GM18907 (cell line): ENCODE measurements around the gene TRAPPC2.
"Not testable (repeated sequence)": the region's sequence is repeated elsewhere in the genome, so short reads cannot be mapped to it uniquely, and the experiment has no call there.

ENCODE experiments used
- ATAC-seq: cut with Tn5 transposase; IDR thresholded peaks from one replicate; pipeline ENCODE4 v1.9.1; 2021; ENCODE audit warnings: mild to moderate bottlenecking, moderate library complexity; ENCODE audit not compliant: unreplicated experiment

The TRAPPC2 gene

DNA sequence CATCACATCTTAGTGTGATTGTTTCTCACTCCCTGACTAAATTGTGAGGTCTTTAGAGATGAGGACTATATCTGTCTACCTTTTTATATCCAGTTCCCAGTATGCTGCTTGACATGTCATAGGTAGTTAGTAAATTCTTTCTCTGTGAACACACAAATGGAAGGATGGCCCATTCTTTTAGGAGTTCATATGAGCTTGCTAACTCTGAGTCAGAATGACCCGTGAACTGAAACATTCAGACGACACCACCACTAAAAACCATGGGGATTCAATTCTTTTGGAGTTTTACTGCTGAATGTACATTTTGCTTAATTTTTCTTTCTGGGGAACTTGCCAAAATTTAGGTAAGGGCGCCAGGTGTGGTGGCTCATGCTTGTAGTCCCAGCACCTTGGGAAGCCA lies 14.1 kb upstream of the TRAPPC2 start:
- no peak for ATAC-seq

GRCh38 chrX:13747836-13748235 lies 13.4 kb upstream of the TRAPPC2 start:
- ATAC-seq, result no peak

GRCh38 chrX:13742397-13743176 lies 8.2 kb upstream of the TRAPPC2 start:
- ATAC-seq, result peak; percentile 93

- ATAC-seq, result no peak
Measured at GRCh38 chrX:13741695-13742094, 7.3 kb upstream of the TRAPPC2 start.

DNA sequence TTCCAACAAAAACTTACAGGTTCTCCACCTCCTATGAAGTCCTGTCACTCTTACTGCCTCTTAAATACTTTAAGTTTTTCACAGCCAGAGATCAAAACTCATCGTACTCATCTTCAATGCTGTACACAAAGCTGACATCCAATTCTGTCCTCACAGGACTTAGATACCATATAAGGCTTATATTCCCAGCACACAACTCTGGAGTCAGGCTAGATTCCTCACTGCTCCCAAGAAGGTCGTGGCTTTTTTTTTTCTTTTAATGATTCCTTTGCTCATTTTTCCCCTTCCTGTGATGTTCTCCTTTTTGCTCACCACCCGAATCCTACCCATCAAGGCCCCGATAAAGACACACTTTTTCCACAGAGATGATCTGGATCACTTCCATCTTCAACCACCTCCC lies 914 bp downstream of the TRAPPC2 start:
- no peak for ATAC-seq

DNA sequence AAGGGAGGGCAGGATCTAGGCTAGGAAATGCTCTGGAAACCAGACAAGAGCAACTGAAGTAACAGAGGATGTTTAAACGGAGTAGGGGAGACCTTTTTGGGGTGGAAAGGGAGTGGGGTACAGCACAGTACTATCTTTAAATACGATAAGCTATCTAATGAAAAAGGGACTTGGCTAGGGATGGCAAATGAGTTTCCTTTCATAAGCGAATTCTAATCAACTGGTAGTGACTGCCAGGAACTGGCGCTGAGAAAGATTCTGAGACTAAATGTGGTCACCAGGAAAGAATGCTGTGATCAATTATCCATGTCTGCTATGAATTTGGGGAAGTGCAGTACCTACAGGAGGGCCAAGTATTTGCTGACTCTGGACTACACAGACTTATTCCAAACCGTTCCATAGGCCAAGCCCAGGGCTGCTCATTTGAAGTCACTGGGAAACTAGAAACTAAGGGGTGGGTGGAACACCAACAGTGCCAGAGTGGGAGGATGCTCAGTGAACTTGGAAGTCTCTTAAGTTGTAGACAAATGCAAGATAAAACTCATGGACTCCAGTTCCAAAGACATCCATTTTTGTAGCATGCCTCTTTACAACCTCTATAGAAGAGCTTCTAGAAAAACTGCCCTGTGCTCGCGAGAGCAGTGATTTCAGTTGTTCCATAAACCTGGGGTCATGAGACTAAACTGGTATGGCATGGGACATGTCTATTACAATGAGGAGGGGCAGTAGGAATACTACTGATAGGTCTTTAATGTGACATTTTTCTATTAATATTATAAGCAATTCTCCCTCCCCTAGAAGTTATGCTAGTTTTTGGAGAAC lies 2.0 kb downstream of the TRAPPC2 start:
- ATAC-seq, result no peak

GRCh38 chrX:13730523-13730922 lies 3.9 kb downstream of the TRAPPC2 start:
- ATAC-seq, result not testable (repeated sequence)

DNA sequence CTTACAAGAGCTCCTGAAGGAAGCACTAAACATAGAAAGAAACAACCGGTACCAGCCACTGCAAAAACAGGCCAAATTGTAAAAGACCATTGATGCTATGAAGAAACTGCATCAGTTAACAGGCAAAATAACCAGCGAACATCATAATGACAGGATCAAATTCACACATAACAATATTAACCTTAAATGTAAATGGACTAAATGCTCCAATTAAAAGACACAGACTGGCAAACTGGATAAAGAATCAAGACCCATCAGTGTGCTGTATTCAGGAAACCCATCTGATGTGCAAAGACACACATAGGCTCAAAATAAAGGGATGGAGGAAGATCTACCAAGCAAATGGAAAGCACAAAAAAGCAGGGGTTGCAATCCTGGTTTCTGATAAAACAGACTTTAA lies 7.8 kb downstream of the TRAPPC2 start:
- not testable (repeated sequence) for ATAC-seq

DNA sequence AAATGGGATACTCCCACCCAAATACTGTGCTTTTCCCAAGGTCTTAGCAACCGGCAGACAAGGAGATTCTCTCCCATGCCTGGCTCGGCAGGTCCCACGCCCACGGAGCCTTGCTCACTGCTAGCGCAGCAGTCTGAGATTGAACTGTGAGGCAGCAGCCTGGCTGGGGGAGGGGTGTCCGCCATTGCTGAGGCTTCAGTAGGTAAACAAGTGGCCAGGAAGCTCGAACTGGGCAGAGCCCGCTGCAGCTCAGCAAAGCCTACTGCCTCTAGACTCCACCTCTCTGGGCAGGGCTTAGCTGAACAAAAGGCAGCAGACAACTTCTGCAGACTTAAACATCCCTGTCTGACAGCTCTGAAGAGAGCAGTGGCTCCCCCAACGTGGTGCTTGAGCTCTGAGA lies 9.5 kb downstream of the TRAPPC2 start:
- not testable (repeated sequence) for ATAC-seq

DNA sequence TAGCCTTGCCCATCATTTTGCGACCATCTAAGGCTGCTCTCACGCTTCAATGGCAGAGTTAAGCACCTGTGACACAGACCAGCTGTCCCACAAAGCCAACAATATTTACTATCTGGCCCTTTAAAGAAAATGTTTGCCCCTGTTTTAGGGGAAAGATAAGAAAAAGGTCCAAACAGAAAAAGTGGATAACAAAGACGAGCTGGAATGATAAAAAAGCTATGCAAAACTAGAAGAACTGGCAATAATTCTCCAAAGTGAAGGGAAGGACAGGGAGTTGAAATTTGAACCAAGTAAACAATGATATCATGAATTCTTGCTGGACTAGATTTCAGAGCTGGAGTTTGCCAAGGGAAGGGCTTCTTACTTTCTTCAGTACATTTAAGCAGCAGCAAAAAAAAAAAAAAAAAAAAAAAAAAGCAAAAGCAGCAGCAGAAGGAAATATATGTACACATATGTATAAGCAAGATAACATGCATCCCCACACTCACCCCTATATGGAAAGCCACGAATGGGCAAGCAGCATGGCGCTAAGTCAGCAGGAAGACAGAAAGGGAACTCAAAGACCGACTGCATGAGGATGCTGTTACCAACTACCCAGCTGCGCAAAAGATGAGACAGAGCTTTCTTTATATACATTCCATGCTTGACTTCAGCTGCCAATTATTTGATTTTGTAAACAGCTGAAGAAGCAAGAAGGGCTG lies 12.5 kb downstream of the TRAPPC2 start:
- no peak for ATAC-seq

DNA sequence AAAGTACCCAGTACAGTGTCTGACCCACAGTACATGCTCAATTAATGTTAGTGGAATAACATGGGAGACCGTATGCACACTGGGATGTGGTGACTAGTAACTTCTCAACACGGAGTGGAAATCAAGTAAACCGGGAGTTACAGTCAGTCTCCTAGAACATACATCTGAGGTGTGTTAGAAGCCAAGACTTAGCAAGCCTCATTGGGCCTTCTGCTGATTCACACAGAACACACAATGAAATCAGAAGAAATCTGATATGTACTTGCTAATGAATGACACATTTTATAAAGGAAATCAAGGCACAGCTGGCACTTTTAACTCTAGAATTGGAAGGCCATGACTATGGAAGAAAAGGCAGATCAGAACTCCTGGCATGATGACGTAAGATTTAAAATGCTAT lies 13.0 kb downstream of the TRAPPC2 start:
- no peak for ATAC-seq

- no peak for ATAC-seq
Measured at GRCh38 chrX:13719192-13719856, 15.1 kb downstream of the TRAPPC2 start.

GRCh38 chrX:13717700-13718472 lies 16.5 kb downstream of the TRAPPC2 start:
- ATAC-seq, result no peak

DNA sequence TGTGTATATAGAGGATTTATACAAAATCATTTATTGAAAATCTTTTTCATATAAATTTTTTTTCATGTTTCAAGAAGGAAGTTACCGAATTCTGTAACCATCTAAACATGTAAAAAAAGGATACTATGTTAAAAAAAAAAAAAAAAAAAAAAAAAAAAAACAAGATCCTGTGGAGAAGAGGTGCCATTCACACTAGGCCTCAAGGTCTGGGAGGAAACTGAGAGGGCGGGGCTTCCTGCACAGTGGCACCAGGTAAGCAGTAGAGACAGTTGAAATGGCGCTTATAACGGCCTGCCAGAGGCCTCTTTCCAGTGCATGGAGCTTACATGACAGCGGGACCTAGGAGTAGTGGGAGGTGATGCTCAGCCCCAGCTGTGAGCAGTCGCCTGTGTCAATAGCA lies 17.5 kb downstream of the TRAPPC2 start:
- no peak for ATAC-seq

- no peak for ATAC-seq
Measured at GRCh38 chrX:13716455-13716854, 18.0 kb downstream of the TRAPPC2 start.

DNA sequence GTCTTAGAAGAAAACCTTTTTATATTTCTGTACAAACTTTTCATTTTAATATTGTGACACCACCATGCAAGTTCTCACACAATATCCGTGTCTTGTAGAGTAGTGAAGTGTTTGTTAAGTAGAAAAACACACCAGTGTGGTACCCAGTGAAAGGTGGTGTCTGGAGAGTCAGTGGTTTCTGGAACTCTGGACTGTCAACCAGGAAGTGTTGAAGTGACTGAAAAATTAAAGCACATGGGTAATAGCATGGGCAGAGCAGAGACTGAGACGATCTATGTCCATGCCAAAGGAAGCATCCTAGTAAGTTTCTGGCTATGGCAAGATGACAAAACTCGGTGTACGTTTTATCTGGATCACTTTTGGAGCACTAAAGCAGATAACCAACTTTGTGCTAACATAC lies 23.3 kb downstream of the TRAPPC2 start:
- no peak for ATAC-seq

- ATAC-seq, result no peak
Measured at GRCh38 chrX:13703589-13703988, 30.8 kb downstream of the TRAPPC2 start.

- ATAC-seq, result no peak
Measured at GRCh38 chrX:13703135-13703534, 31.3 kb downstream of the TRAPPC2 start.

DNA sequence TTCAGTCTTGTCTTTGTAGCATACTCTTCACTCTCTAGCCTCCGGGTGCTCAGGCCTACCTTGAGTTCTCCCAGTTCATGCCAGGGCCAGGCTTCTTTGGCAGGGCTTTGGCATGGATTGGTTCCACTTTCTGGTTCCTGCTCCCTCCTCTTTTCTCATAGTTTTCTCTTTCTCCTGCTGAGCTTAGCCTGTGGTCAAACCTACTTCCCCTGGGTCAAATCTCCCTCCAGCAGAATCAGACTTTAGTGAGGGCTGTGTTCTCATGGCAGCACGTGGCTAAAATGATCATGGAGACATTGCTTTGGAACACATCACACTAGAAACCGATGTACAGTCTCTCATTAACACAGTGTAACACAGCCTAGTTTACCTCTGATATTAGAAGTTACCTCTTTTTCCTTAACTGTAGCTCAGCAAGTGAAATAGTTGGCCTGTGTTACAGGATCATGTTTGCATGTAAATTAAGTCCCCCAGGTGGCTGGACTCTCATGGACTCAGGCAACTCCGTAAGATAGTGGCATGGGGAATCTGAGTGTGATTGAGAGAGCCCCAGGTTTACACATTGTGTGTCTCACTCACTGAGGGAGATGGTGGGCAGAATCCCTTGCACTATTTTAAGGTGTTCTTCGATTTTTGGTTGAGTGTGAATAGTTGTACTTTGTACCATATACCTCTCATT lies 32.2 kb downstream of the TRAPPC2 start:
- ATAC-seq, result no peak

GRCh38 chrX:13700380-13700779 lies 34.0 kb downstream of the TRAPPC2 start:
- no peak for ATAC-seq
